PC-3 (cell line): ENCODE measurements around the gene ADAMTS13.

ENCODE experiments used
- EZH2 ChIP-seq: fragments of 300-600 bp; sonication (generic); IDR thresholded peaks from one replicate; pipeline ENCODE4 v1.6.1; 2017; ENCODE audit warnings: antibody characterized with exemption, mild to moderate bottlenecking, low read length; ENCODE audit not compliant: unreplicated experiment
- EZH2phosphoT487 ChIP-seq: fragments of 300-600 bp; sonication (generic); IDR thresholded peaks from 2 replicates; pipeline ENCODE4 v1.6.1; 2018; ENCODE audit warnings: mild to moderate bottlenecking, antibody characterized with exemption, low read length, borderline replicate concordance
- TF ChIP-seq, protein P1 (sequence below): fragments of 300-600 bp; sonication (generic); conservative IDR thresholded peaks from 2 replicates; pipeline ENCODE4 v1.5.1; 2017; ENCODE audit warnings: antibody characterized with exemption, low read depth, mild to moderate bottlenecking, low read length

DNA sequence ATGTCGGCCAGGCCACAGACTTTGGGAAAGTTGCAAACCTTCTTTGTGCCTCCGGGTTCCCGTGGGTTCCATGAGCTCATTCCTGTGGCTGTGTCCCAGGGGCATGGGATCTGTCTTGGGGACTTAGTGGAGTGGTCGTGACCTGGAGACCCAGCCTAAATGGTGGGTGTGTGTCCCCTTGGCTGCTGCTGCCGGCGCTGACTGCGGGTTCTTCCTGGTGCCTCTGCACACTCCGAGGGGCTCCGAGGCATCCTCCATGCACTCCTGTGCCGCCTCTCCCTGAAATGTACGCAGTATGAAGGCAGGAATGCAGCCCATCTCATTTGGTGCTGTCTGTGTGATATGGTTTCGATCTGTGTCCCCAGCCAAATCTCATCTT, 77.7 kb downstream of the ADAMTS13 start:
- TF ChIP-seq, protein P1, sequence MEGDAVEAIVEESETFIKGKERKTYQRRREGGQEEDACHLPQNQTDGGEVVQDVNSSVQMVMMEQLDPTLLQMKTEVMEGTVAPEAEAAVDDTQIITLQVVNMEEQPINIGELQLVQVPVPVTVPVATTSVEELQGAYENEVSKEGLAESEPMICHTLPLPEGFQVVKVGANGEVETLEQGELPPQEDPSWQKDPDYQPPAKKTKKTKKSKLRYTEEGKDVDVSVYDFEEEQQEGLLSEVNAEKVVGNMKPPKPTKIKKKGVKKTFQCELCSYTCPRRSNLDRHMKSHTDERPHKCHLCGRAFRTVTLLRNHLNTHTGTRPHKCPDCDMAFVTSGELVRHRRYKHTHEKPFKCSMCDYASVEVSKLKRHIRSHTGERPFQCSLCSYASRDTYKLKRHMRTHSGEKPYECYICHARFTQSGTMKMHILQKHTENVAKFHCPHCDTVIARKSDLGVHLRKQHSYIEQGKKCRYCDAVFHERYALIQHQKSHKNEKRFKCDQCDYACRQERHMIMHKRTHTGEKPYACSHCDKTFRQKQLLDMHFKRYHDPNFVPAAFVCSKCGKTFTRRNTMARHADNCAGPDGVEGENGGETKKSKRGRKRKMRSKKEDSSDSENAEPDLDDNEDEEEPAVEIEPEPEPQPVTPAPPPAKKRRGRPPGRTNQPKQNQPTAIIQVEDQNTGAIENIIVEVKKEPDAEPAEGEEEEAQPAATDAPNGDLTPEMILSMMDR, result no peak
- TF ChIP-seq EZH2 (no peak), EZH2phosphoT487 (no peak)
